GM12878 (cell line): ENCODE data around the gene ADAMTSL2. TPM values are rescaled to one million over a fixed set of nuclear protein-coding genes. Genes with fewer than 3 reads are reported as not detected.

ENCODE experiments used
- ATAC-seq: fragments of 200-7000 bp; cut with Tn5 transposase; 3 replicates; pipeline ENCODE4 v1.9.1; 2020; ENCODE audit warnings: mild to moderate bottlenecking, moderate library complexity
- BruUV-seq: library from RNA; stranded (reverse); fragments of 400-500 nt; replicated peaks from 2 replicates; lab custom pipeline; 2021; lab: Mats Ljungman, UMichigan
- CTCF ChIA-PET: fragments of 300-600 bp; sonication (Branson Sonifier 250); formaldehyde crosslinking; extraction: SDS; loops from one replicate; lab custom pipeline; 2021; ENCODE audit warnings: inconsistent platforms; lab: Yijun Ruan, JAX
- POLR2A ChIA-PET: fragments of 350-600 bp; formaldehyde crosslinking; extraction: SDS; loops from one replicate; lab custom pipeline; 2021; ENCODE audit warnings: inconsistent platforms; lab: Charles Lee
- RAD21 ChIA-PET: fragments of 300-600 bp; sonication (Branson Sonifier 250); formaldehyde crosslinking; loops from one replicate; lab custom pipeline; 2023; ENCODE audit warnings: antibody characterized with exemption; ENCODE audit not compliant: unreplicated experiment; lab: Charles Lee
- SMC1A ChIA-PET: fragments of 300-600 bp; sonication (Branson Sonifier 250); formaldehyde crosslinking; loops from one replicate; lab custom pipeline; 2023; ENCODE audit not compliant: unreplicated experiment, uncharacterized antibody; lab: Charles Lee
- DNase-seq: peaks from one replicate; pipeline ENCODE4 v3.0.0-alpha.2; 2011; ENCODE audit warnings: low read depth, low spot score
- FAIRE-seq: peaks from 3 replicates; lab custom pipeline; 2011; peaks lifted over from hg19 to GRCh38; lab: Jason Lieb, UNC
- H2AFZ ChIP-seq: 2 replicates; pipeline ENCODE4 v1.6.0; 2011; ENCODE audit warnings: low read depth, low read length, control low read depth; ENCODE audit not compliant: control insufficient read depth
- H3K27ac ChIP-seq: 2 replicates; pipeline ENCODE4 v1.5.1; 2011; ENCODE audit warnings: control low read depth; ENCODE audit not compliant: control insufficient read depth, insufficient read depth
- H3K27me3 ChIP-seq, 2 experiments: replicated peaks in 1 of 2; 2 replicates each; pipeline versions ENCODE4 v1.6.0 to v1.6.1; 2011; ENCODE audit warnings: low read length in 1 of 2; ENCODE audit not compliant: control insufficient read depth in 2 of 2, insufficient read depth in 2 of 2
- H3K36me3 ChIP-seq, 2 experiments: 2 replicates each; pipeline ENCODE4 v1.5.1; 2011; ENCODE audit warnings: low read length in 1 of 2; ENCODE audit not compliant: control insufficient read depth in 2 of 2, insufficient read depth in 2 of 2
- H3K4me1 ChIP-seq: 2 replicates; pipeline ENCODE4 v1.6.1; 2011; ENCODE audit warnings: mild to moderate bottlenecking, low read length, moderate library complexity, mixed read lengths; ENCODE audit not compliant: control insufficient read depth, insufficient read depth
- H3K4me2 ChIP-seq: 2 replicates; pipeline ENCODE4 v1.6.0; 2011; ENCODE audit warnings: control low read depth; ENCODE audit not compliant: control insufficient read depth, insufficient read depth
- H3K4me3 ChIP-seq: fragments of 200-600 bp; sonication (generic); 2 replicates; pipeline ENCODE4 v1.5.1; 2016
- H3K79me2 ChIP-seq: 2 replicates; pipeline ENCODE4 v1.6.0; 2011; ENCODE audit warnings: low read length; ENCODE audit not compliant: control insufficient read depth, insufficient read depth
- H3K9ac ChIP-seq: 2 replicates; pipeline ENCODE4 v1.8.0; 2011; ENCODE audit warnings: low read length, control low read depth, mixed read lengths; ENCODE audit not compliant: control insufficient read depth, insufficient read depth
- H3K9me3 ChIP-seq: replicated peaks from 3 replicates; pipeline ENCODE4 v1.5.1; 2011; ENCODE audit warnings: mild to moderate bottlenecking, low read length; ENCODE audit not compliant: control insufficient read depth, insufficient read depth
- H4K20me1 ChIP-seq: 2 replicates; pipeline ENCODE4 v1.6.0; 2011; ENCODE audit not compliant: control insufficient read depth, insufficient read depth
- CREM ChIP-seq: IDR thresholded peaks from 2 replicates; pipeline ENCODE4 v1.6.1; 2014; ENCODE audit warnings: antibody characterized with exemption, low read depth
- HDAC2 ChIP-seq: fragments of 200-600 bp; sonication (generic); IDR thresholded peaks from 2 replicates; pipeline ENCODE4 v1.6.1; 2017
- MEF2A ChIP-seq: IDR thresholded peaks from 2 replicates; pipeline ENCODE4 v1.6.1; 2011; ENCODE audit warnings: low read depth, mild to moderate bottlenecking, low read length, moderate library complexity; ENCODE audit not compliant: insufficient read depth
- MXI1 ChIP-seq: fragments of 150-350 bp; IDR thresholded peaks from 2 replicates; pipeline ENCODE4 v1.6.1; 2011; ENCODE audit warnings: low read depth, mild to moderate bottlenecking, inconsistent platforms, low read length, improper control_type of control experiment
- NR2C1 ChIP-seq: fragments of 450-650 bp; IDR thresholded peaks from 2 replicates; pipeline ENCODE4 v1.6.1; 2017; ENCODE audit warnings: antibody characterized with exemption, mild to moderate bottlenecking, moderate library complexity
- NR2C2 ChIP-seq: IDR thresholded peaks from 2 replicates; pipeline ENCODE4 v1.6.1; 2011; ENCODE audit warnings: borderline replicate concordance, low read depth; ENCODE audit not compliant: control insufficient read depth, insufficient read length
- RAD51 ChIP-seq: fragments of 450-650 bp; IDR thresholded peaks from 2 replicates; pipeline ENCODE4 v1.6.1; 2016; ENCODE audit warnings: moderate library complexity, mild to moderate bottlenecking, inconsistent platforms
- RELA ChIP-seq: fragments of 450-650 bp; IDR thresholded peaks from 2 replicates; pipeline ENCODE4 v1.8.0; 2014; ENCODE audit warnings: borderline replicate concordance; ENCODE audit not compliant: partially characterized antibody
- SMARCA5 ChIP-seq: fragments of 450-650 bp; IDR thresholded peaks from 2 replicates; pipeline ENCODE4 v1.6.1; 2017; ENCODE audit warnings: mild to moderate bottlenecking
- TCF7 ChIP-seq: IDR thresholded peaks from 2 replicates; pipeline ENCODE4 v1.6.1; 2014; ENCODE audit warnings: antibody characterized with exemption, borderline replicate concordance
- ZNF622 ChIP-seq: fragments of 450-650 bp; IDR thresholded peaks from 2 replicates; pipeline ENCODE4 v1.6.1; 2017; ENCODE audit warnings: mild to moderate bottlenecking, inconsistent platforms
- WGBS: methylation state at CpG from one replicate; pipeline ENCODE4 v1.1.6; 2016; ENCODE audit warnings: low lambda C conversion rate; ENCODE audit not compliant: insufficient replicate concordance, insufficient coverage; ENCODE audit errors: missing lambda C conversion rate; 5-methylcytosine and 5-hydroxymethylcytosine counted together
- in situ Hi-C: fragments of 300-500 bp; cut with MboI; formaldehyde crosslinking; loops from 9 replicates; pipeline ENCODE4 v1.14.3; 2018; ENCODE audit warnings: mixed read lengths
- intact Hi-C: fragments of 100-400 bp; cut with micrococcal nuclease; formaldehyde crosslinking; loops from one replicate; pipeline ENCODE4 v1.14.2; 2022; ENCODE audit not compliant: unreplicated experiment
- polyA plus RNA-seq, 11 experiments: library from polyadenylated mRNA; depleted of rRNA in 4 of 11; unstranded in 6 of 11; stranded (reverse) in 5 of 11; fragments of >200 nt; fragmentation: Nextera tagmentation in 4 of 11; fragmentation: Illumina TruSeq in 1 of 11; extraction: Ambion mirVana in 4 of 11; extraction: Trizol in 1 of 11; gene quantifications; 1 replicate in 1 of 11; 2 replicates in 10 of 11; pipeline versions ENCODE4 v1.2.1 to v1.2.3, GENCODE V29; 2011 to 2016; ENCODE audit warnings: inconsistent platforms in 2 of 11, missing spikeins in 2 of 11, low read depth in 1 of 11
- total RNA-seq, 4 experiments: library from RNA; depleted of rRNA in 3 of 4; stranded (reverse); fragments of >200 nt in 3 of 4; fragmentation: Illumina TruSeq in 1 of 4; extraction: Trizol in 1 of 4; gene quantifications; 2 replicates each; pipeline versions ENCODE4 v1.2.1 to v1.2.3, GENCODE V29; 2013 to 2021
- TF ChIP-seq, protein P1 (sequence below): fragments of 450-650 bp; IDR thresholded peaks from 2 replicates; pipeline ENCODE4 v1.6.1; 2017; ENCODE audit warnings: low read depth, mild to moderate bottlenecking, moderate library complexity
- TF ChIP-seq, protein P2 (sequence below): fragments of 450-650 bp; IDR thresholded peaks from 2 replicates; pipeline ENCODE4 v1.6.1; 2016; ENCODE audit warnings: mild to moderate bottlenecking
- TF ChIP-seq, protein P3 (sequence below): fragments of 450-650 bp; formaldehyde crosslinking; IDR thresholded peaks from 2 replicates; pipeline ENCODE4 v1.4.0; 2022; ENCODE audit warnings: mild to moderate bottlenecking, moderate library complexity
- TF ChIP-seq, protein P4 (sequence below): IDR thresholded peaks from 2 replicates; pipeline ENCODE4 v1.6.1; 2011; ENCODE audit warnings: borderline replicate concordance, low read depth, mild to moderate bottlenecking, moderate library complexity, mixed read lengths, low read length; ENCODE audit not compliant: insufficient read depth; ENCODE audit errors: extremely low read length
- TF ChIP-seq, protein P5 (sequence below), 3 experiments: IDR thresholded peaks in 2 of 3; conservative IDR thresholded peaks in 1 of 3; 2 replicates each; pipeline ENCODE4 v1.5.1; 2011; ENCODE audit warnings: low read depth in 3 of 3, low read length in 3 of 3, mild to moderate bottlenecking in 3 of 3, control low read depth in 2 of 3, moderate library complexity in 2 of 3, inconsistent platforms in 1 of 3, mixed read lengths in 1 of 3; ENCODE audit not compliant: control insufficient read depth in 2 of 3, insufficient read depth in 1 of 3; ENCODE audit errors: extremely low read depth in 1 of 3

Gene ADAMTSL2
- total and polyA plus RNA-seq, 10 of the 15 experiments (the other 5 are each of a cell fraction or from before 2014, with no cell fraction given): 0.07 TPM; not detected in 9

DNA sequence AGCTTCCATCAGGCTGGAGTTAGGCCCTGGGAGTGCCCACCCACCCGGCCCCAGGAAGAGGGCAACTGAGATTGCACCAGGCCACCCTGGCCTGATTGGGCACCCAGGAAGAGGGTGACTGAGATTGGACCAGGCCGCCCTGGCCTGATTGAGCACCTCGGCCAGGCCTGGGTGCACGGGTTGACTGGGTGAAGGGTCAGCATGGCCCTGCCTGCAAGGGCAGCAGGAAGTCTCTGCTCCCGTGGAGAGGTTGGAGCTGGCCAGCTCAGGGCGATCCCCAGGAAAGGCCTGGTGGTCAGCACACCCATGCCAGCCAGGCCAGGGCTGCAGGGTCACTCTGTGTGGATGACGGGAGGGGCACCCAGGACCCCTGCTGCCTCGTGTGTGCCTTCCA lies 11.8 kb downstream of the ADAMTSL2 start:
- ATAC-seq (no peak), FAIRE-seq (no peak), DNase-seq (no peak)
- Histone ChIP-seq H3K4me3 (no peak overlapping the region), H3K9me3 (no peaks in the 10 kb centered on the region), H3K79me2 (no peaks in the 10 kb centered on the region), H3K36me3 (no peaks in the 10 kb centered on the region), H3K27me3 (peaks cover 0 to 5% of the 10 kb centered on the region in 2 experiments; a peak in 3 of 4 replicates), H2AFZ (no peak overlapping the region), H3K4me1 (no peaks in the 10 kb centered on the region), H4K20me1 (no peaks in the 10 kb centered on the region), H3K27ac (no peak overlapping the region), H3K9ac (no peak overlapping the region), H3K4me2 (no peak overlapping the region)
- TF ChIP-seq NR2C2 (no peak), MXI1 (no peak), RAD51 (no peak), HDAC2 (no peak), SMARCA5 (no peak), CREM (no peak), MEF2A (no peak), TCF7 (no peak), NR2C1 (no peak), ZNF622 (no peak), RELA (no peak)
- TF ChIP-seq, protein P1, sequence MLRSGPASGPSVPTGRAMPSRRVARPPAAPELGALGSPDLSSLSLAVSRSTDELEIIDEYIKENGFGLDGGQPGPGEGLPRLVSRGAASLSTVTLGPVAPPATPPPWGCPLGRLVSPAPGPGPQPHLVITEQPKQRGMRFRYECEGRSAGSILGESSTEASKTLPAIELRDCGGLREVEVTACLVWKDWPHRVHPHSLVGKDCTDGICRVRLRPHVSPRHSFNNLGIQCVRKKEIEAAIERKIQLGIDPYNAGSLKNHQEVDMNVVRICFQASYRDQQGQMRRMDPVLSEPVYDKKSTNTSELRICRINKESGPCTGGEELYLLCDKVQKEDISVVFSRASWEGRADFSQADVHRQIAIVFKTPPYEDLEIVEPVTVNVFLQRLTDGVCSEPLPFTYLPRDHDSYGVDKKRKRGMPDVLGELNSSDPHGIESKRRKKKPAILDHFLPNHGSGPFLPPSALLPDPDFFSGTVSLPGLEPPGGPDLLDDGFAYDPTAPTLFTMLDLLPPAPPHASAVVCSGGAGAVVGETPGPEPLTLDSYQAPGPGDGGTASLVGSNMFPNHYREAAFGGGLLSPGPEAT: no peak
- TF ChIP-seq, protein P2, sequence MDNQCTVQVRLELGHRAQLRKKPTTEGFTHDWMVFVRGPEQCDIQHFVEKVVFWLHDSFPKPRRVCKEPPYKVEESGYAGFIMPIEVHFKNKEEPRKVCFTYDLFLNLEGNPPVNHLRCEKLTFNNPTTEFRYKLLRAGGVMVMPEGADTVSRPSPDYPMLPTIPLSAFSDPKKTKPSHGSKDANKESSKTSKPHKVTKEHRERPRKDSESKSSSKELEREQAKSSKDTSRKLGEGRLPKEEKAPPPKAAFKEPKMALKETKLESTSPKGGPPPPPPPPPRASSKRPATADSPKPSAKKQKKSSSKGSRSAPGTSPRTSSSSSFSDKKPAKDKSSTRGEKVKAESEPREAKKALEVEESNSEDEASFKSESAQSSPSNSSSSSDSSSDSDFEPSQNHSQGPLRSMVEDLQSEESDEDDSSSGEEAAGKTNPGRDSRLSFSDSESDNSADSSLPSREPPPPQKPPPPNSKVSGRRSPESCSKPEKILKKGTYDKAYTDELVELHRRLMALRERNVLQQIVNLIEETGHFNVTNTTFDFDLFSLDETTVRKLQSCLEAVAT: no peak
- TF ChIP-seq, protein P3, sequence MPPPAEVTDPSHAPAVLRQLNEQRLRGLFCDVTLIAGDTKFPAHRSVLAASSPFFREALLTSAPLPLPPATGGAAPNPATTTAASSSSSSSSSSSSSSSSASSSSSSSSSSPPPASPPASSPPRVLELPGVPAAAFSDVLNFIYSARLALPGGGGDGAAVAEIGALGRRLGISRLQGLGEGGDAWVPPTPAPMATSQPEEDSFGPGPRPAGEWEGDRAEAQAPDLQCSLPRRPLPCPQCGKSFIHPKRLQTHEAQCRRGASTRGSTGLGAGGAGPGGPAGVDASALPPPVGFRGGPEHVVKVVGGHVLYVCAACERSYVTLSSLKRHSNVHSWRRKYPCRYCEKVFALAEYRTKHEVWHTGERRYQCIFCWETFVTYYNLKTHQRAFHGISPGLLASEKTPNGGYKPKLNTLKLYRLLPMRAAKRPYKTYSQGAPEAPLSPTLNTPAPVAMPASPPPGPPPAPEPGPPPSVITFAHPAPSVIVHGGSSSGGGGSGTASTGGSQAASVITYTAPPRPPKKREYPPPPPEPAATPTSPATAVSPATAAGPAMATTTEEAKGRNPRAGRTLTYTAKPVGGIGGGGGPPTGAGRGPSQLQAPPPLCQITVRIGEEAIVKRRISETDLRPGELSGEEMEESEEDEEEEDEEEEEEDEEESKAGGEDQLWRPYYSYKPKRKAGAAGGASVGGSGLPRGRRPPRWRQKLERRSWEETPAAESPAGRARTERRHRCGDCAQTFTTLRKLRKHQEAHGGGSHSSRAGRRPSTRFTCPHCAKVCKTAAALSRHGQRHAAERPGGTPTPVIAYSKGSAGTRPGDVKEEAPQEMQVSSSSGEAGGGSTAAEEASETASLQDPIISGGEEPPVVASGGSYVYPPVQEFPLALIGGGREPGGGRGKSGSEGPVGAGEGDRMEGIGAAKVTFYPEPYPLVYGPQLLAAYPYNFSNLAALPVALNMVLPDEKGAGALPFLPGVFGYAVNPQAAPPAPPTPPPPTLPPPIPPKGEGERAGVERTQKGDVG (CRISPR knock-in tag): no peak
- TF ChIP-seq, protein P4, sequence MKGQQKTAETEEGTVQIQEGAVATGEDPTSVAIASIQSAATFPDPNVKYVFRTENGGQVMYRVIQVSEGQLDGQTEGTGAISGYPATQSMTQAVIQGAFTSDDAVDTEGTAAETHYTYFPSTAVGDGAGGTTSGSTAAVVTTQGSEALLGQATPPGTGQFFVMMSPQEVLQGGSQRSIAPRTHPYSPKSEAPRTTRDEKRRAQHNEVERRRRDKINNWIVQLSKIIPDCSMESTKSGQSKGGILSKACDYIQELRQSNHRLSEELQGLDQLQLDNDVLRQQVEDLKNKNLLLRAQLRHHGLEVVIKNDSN: no peak
- TF ChIP-seq, protein P5, sequence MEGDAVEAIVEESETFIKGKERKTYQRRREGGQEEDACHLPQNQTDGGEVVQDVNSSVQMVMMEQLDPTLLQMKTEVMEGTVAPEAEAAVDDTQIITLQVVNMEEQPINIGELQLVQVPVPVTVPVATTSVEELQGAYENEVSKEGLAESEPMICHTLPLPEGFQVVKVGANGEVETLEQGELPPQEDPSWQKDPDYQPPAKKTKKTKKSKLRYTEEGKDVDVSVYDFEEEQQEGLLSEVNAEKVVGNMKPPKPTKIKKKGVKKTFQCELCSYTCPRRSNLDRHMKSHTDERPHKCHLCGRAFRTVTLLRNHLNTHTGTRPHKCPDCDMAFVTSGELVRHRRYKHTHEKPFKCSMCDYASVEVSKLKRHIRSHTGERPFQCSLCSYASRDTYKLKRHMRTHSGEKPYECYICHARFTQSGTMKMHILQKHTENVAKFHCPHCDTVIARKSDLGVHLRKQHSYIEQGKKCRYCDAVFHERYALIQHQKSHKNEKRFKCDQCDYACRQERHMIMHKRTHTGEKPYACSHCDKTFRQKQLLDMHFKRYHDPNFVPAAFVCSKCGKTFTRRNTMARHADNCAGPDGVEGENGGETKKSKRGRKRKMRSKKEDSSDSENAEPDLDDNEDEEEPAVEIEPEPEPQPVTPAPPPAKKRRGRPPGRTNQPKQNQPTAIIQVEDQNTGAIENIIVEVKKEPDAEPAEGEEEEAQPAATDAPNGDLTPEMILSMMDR (IDR thresholded peaks at IDR 0.05 in 2 of 3, conservative IDR thresholded peaks at IDR 0.05 in 1 of 3; ENCODE audit: control insufficient read depth in 2 of 3, extremely low read depth in 1 of 3, insufficient read depth in 1 of 3, low read depth in 3 of 3, low read length in 3 of 3): no peak
- RAD21 ChIA-PET: no interaction called here
- intact Hi-C loops (no loop called here), in situ Hi-C loops (loop anchor here (25.0 kb wide), 1 partner anchor 466 kb away; no protein-coding TSS in a partner anchor)
- no TSS peak for BruUV-seq
- SMC1A ChIA-PET: no interaction called here
- 24% methylated on average over 8 of the region's 8 CpGs for WGBS
- CTCF ChIA-PET: no interaction called here
- POLR2A ChIA-PET: no interaction called here
